HEK293 (cell line): Measurements from ENCODE around the gene PIGL.
A peak's percentile ranks its signal among the peaks of the same experiment; 100 is the strongest.

Experiments used
- CTCF ChIA-PET: fragments of 350-600 bp; formaldehyde crosslinking; extraction: SDS; loops from one replicate; lab custom pipeline; 2021; ENCODE audit warnings: antibody characterized with exemption; lab: Yijun Ruan, JAX
- POLR2A ChIA-PET: fragments of 300-600 bp; formaldehyde crosslinking; extraction: SDS; loops from one replicate; lab custom pipeline; 2020; ENCODE audit warnings: antibody characterized with exemption, inconsistent platforms; lab: Yijun Ruan, JAX
- H3K27ac ChIP-seq: fragments of 200-500 bp; sonication (Bioruptor generic); 2 replicates; pipeline ENCODE4 v1.5.1; 2014; ENCODE audit warnings: low read depth, low read length, control low read depth, inconsistent platforms; ENCODE audit errors: extremely low read depth
- H3K36me3 ChIP-seq, 2 experiments: fragments of 200-500 bp in 1 of 2; sonication (Bioruptor generic) in 1 of 2; 1 replicate in 1 of 2; 2 replicates in 1 of 2; pipeline ENCODE4 v1.5.1; 2014 to 2017; ENCODE audit warnings: inconsistent platforms in 2 of 2, low read length in 2 of 2; ENCODE audit not compliant: control insufficient read depth in 2 of 2, insufficient read depth in 1 of 2
- H3K4me1 ChIP-seq: fragments of 200-500 bp; sonication (Bioruptor generic); 2 replicates; pipeline ENCODE4 v1.5.1; 2014; ENCODE audit warnings: mild to moderate bottlenecking, low read length, inconsistent platforms; ENCODE audit not compliant: control insufficient read depth, insufficient read depth
- H3K4me3 ChIP-seq: 2 replicates; pipeline ENCODE4 v1.5.1; 2011; ENCODE audit warnings: low read depth, mild to moderate bottlenecking, control low read depth, low read length, moderate library complexity
- H3K9me3 ChIP-seq: fragments of 200-500 bp; sonication (Bioruptor generic); 2 replicates; pipeline ENCODE4 v1.5.1; 2014; ENCODE audit warnings: low read depth, low read length, inconsistent platforms; ENCODE audit not compliant: control insufficient read depth, insufficient read depth
- GLI2 ChIP-seq: fragments of 450-650 bp; formaldehyde crosslinking; IDR thresholded peaks from 2 replicates; pipeline ENCODE4; 2017; ENCODE audit warnings: missing biosample characterization, missing genetic modification characterization, low read depth, borderline replicate concordance
- MYNN ChIP-seq: fragments of 450-650 bp; formaldehyde crosslinking; IDR thresholded peaks from 2 replicates; pipeline ENCODE4 v1.5.1; 2016; ENCODE audit warnings: missing biosample characterization, missing genetic modification characterization, borderline replicate concordance
- PATZ1 ChIP-seq: fragments of 450-650 bp; formaldehyde crosslinking; IDR thresholded peaks from 2 replicates; pipeline ENCODE4 v1.5.1; 2016; ENCODE audit warnings: missing biosample characterization, missing genetic modification characterization
- SCRT1 ChIP-seq: fragments of 450-650 bp; formaldehyde crosslinking; IDR thresholded peaks from 2 replicates; pipeline ENCODE4 v1.5.1; 2016; ENCODE audit warnings: missing biosample characterization, missing genetic modification characterization, borderline replicate concordance
- SP2 ChIP-seq: fragments of 450-650 bp; formaldehyde crosslinking; IDR thresholded peaks from 2 replicates; pipeline ENCODE4 v1.5.1; 2016; ENCODE audit warnings: missing biosample characterization, missing genetic modification characterization
- ZBTB20 ChIP-seq: fragments of 450-650 bp; formaldehyde crosslinking; IDR thresholded peaks from 2 replicates; pipeline ENCODE4 v1.5.1; 2016; ENCODE audit warnings: missing biosample characterization, missing genetic modification characterization
- ZBTB48 ChIP-seq: fragments of 450-650 bp; formaldehyde crosslinking; IDR thresholded peaks from 2 replicates; pipeline ENCODE4 v1.5.1; 2016; ENCODE audit warnings: missing biosample characterization, missing genetic modification characterization
- ZEB2 ChIP-seq: fragments of 450-650 bp; formaldehyde crosslinking; IDR thresholded peaks from 2 replicates; pipeline ENCODE4 v1.5.1; 2016; ENCODE audit warnings: missing biosample characterization, missing genetic modification characterization
- ZNF174 ChIP-seq: fragments of 450-650 bp; formaldehyde crosslinking; IDR thresholded peaks from 2 replicates; pipeline ENCODE4 v1.5.0; 2017; ENCODE audit warnings: missing biosample characterization, mild to moderate bottlenecking, missing genetic modification characterization
- ZNF175 ChIP-seq: fragments of 450-650 bp; formaldehyde crosslinking; IDR thresholded peaks from 2 replicates; pipeline ENCODE4 v1.5.1; 2016; ENCODE audit warnings: missing biosample characterization, missing genetic modification characterization
- ZNF2 ChIP-seq: fragments of 450-650 bp; formaldehyde crosslinking; IDR thresholded peaks from 2 replicates; pipeline ENCODE4 v1.5.1; 2016; ENCODE audit warnings: missing biosample characterization, missing genetic modification characterization
- ZNF211 ChIP-seq: fragments of 450-650 bp; formaldehyde crosslinking; IDR thresholded peaks from 2 replicates; pipeline ENCODE4 v1.5.1; 2016; ENCODE audit warnings: low read depth, missing biosample characterization, missing genetic modification characterization
- ZNF341 ChIP-seq: fragments of 450-650 bp; formaldehyde crosslinking; IDR thresholded peaks from 2 replicates; pipeline ENCODE4; 2016; ENCODE audit warnings: low read depth, missing biosample characterization, missing genetic modification characterization
- ZNF433 ChIP-seq: fragments of 450-650 bp; formaldehyde crosslinking; IDR thresholded peaks from 2 replicates; pipeline ENCODE4 v1.5.1; 2016; ENCODE audit warnings: missing biosample characterization, missing genetic modification characterization, low read depth
- ZNF473 ChIP-seq: fragments of 450-650 bp; formaldehyde crosslinking; IDR thresholded peaks from 2 replicates; pipeline ENCODE4 v1.5.1; 2017; ENCODE audit warnings: missing biosample characterization, missing genetic modification characterization
- ZNF561 ChIP-seq: fragments of 450-650 bp; IDR thresholded peaks from 2 replicates; pipeline ENCODE4 v1.5.1; 2018; ENCODE audit warnings: missing biosample characterization, missing genetic modification characterization, borderline replicate concordance
- ZNF585B ChIP-seq: fragments of 450-650 bp; formaldehyde crosslinking; IDR thresholded peaks from 2 replicates; pipeline ENCODE4 v1.5.1; 2016; ENCODE audit warnings: missing biosample characterization, missing genetic modification characterization
- ZNF654 ChIP-seq: fragments of 450-650 bp; formaldehyde crosslinking; IDR thresholded peaks from 2 replicates; pipeline ENCODE4 v1.5.1; 2016; ENCODE audit warnings: low read depth, missing biosample characterization, missing genetic modification characterization
- ZNF777 ChIP-seq: fragments of 450-650 bp; formaldehyde crosslinking; IDR thresholded peaks from 2 replicates; pipeline ENCODE4 v1.5.1; 2017; ENCODE audit warnings: missing biosample characterization, missing genetic modification characterization, borderline replicate concordance
- ZXDB ChIP-seq: fragments of 450-650 bp; formaldehyde crosslinking; IDR thresholded peaks from 2 replicates; pipeline ENCODE4 v1.5.1; 2016; ENCODE audit warnings: missing biosample characterization, missing genetic modification characterization
- TF ChIP-seq, protein P1 (sequence below): fragments of 450-650 bp; formaldehyde crosslinking; IDR thresholded peaks from 2 replicates; pipeline ENCODE4 v1.5.1; 2017; ENCODE audit warnings: missing biosample characterization, missing genetic modification characterization
- TF ChIP-seq, protein P2 (sequence below): fragments of 450-650 bp; formaldehyde crosslinking; IDR thresholded peaks from 2 replicates; pipeline ENCODE4 v1.5.1; 2016; ENCODE audit warnings: missing biosample characterization, missing genetic modification characterization
- TF ChIP-seq, protein P3 (sequence below): fragments of 450-650 bp; formaldehyde crosslinking; IDR thresholded peaks from 2 replicates; pipeline ENCODE4 v1.5.1; 2016; ENCODE audit warnings: missing biosample characterization, missing genetic modification characterization
- TF ChIP-seq, protein P4 (sequence below): fragments of 450-650 bp; formaldehyde crosslinking; IDR thresholded peaks from 2 replicates; pipeline ENCODE4 v1.5.0; 2017; ENCODE audit warnings: missing biosample characterization, missing genetic modification characterization, borderline replicate concordance

The PIGL gene

GRCh38 chr17:16215273-16215964 lies 1.6 kb upstream of the PIGL start, which contains the start of gene NCOR1:
TSS of gene NCOR1 (minus strand) at chr17:16215534. CDS start at chr17:16194569, 20,965 bp downstream.
- Histone ChIP-seq H3K27ac (peak within 1 kb of the TSS; percentile 91), H3K36me3 (peaks cover 0 to 10% of the 10 kb centered on the region in 2 experiments; a peak in 1 of 3 replicates), H3K4me3 (peak within 1 kb of the TSS; percentile 99), H3K9me3 (no peaks in the 10 kb centered on the region), H3K4me1 (peaks cover 12% of the 10 kb centered on the region; the same call in 1 of the 2 replicates)
- ChIA-PET POLR2A (interaction anchor here (0.6 to 2.6 kb wide), 19 partner anchors 11 to 321 kb away, joined by 3 to 14 read pairs (median 3); partner anchors contain the start of genes ADORA2B, TTC19, UBB and ZSWIM7), CTCF (interaction anchor here (0.5 to 2.0 kb wide), 6 partner anchors 10 to 188 kb away, joined by 3 to 6 read pairs (median 4); no protein-coding TSS in a partner anchor)
- TF ChIP-seq SCRT1 (no peak), ZNF341 (peak; percentile 98), ZNF473 (tag by site-specific recombination) (no peak), ZBTB48 (peak; percentile 59; the same call in 1 of the 2 replicates), ZNF777 (tag by site-specific recombination) (0 out of 2 replicates have a peak, but pooled peaks have one; percentile 16), ZXDB (tag by site-specific recombination) (peak; percentile 40; the same call in 1 of the 2 replicates), ZNF2 (tag by site-specific recombination) (peak; percentile 84), ZNF174 (tag by site-specific recombination) (no peak), MYNN (tag by site-specific recombination) (peak; percentile 24; the same call in 1 of the 2 replicates), ZNF585B (tag by site-specific recombination) (0 out of 2 replicates have a peak, but pooled peaks have one; percentile 16), ZNF654 (tag by site-specific recombination) (no peak), PATZ1 (tag by site-specific recombination) (peak; percentile 38), ZNF211 (tag by site-specific recombination) (no peak), ZNF433 (tag by site-specific recombination) (no peak), SP2 (peak; percentile 69), ZNF561 (tag by site-specific recombination) (peak; percentile 95), GLI2 (tag by site-specific recombination) (no peak), ZBTB20 (tag by site-specific recombination) (peak; percentile 50), ZEB2 (tag by site-specific recombination) (peak; percentile 89), ZNF175 (tag by site-specific recombination) (no peak)
- TF ChIP-seq, protein P1, sequence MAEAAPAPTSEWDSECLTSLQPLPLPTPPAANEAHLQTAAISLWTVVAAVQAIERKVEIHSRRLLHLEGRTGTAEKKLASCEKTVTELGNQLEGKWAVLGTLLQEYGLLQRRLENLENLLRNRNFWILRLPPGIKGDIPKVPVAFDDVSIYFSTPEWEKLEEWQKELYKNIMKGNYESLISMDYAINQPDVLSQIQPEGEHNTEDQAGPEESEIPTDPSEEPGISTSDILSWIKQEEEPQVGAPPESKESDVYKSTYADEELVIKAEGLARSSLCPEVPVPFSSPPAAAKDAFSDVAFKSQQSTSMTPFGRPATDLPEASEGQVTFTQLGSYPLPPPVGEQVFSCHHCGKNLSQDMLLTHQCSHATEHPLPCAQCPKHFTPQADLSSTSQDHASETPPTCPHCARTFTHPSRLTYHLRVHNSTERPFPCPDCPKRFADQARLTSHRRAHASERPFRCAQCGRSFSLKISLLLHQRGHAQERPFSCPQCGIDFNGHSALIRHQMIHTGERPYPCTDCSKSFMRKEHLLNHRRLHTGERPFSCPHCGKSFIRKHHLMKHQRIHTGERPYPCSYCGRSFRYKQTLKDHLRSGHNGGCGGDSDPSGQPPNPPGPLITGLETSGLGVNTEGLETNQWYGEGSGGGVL = 0 out of 2 replicates have a peak, but pooled peaks have one; percentile 35
- TF ChIP-seq, protein P2, sequence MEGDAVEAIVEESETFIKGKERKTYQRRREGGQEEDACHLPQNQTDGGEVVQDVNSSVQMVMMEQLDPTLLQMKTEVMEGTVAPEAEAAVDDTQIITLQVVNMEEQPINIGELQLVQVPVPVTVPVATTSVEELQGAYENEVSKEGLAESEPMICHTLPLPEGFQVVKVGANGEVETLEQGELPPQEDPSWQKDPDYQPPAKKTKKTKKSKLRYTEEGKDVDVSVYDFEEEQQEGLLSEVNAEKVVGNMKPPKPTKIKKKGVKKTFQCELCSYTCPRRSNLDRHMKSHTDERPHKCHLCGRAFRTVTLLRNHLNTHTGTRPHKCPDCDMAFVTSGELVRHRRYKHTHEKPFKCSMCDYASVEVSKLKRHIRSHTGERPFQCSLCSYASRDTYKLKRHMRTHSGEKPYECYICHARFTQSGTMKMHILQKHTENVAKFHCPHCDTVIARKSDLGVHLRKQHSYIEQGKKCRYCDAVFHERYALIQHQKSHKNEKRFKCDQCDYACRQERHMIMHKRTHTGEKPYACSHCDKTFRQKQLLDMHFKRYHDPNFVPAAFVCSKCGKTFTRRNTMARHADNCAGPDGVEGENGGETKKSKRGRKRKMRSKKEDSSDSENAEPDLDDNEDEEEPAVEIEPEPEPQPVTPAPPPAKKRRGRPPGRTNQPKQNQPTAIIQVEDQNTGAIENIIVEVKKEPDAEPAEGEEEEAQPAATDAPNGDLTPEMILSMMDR = peak; percentile 92
- TF ChIP-seq, protein P3, sequence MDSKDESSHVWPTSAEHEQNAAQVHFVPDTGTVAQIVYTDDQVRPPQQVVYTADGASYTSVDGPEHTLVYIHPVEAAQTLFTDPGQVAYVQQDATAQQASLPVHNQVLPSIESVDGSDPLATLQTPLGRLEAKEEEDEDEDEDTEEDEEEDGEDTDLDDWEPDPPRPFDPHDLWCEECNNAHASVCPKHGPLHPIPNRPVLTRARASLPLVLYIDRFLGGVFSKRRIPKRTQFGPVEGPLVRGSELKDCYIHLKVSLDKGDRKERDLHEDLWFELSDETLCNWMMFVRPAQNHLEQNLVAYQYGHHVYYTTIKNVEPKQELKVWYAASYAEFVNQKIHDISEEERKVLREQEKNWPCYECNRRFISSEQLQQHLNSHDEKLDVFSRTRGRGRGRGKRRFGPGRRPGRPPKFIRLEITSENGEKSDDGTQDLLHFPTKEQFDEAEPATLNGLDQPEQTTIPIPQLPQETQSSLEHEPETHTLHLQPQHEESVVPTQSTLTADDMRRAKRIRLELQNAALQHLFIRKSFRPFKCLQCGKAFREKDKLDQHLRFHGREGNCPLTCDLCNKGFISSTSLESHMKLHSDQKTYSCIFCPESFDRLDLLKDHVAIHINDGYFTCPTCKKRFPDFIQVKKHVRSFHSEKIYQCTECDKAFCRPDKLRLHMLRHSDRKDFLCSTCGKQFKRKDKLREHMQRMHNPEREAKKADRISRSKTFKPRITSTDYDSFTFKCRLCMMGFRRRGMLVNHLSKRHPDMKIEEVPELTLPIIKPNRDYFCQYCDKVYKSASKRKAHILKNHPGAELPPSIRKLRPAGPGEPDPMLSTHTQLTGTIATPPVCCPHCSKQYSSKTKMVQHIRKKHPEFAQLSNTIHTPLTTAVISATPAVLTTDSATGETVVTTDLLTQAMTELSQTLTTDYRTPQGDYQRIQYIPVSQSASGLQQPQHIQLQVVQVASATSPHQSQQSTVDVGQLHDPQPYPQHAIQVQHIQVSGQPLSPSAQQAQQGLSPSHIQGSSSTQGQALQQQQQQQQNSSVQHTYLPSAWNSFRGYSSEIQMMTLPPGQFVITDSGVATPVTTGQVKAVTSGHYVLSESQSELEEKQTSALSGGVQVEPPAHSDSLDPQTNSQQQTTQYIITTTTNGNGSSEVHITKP = peak; percentile 69
- TF ChIP-seq, protein P4, sequence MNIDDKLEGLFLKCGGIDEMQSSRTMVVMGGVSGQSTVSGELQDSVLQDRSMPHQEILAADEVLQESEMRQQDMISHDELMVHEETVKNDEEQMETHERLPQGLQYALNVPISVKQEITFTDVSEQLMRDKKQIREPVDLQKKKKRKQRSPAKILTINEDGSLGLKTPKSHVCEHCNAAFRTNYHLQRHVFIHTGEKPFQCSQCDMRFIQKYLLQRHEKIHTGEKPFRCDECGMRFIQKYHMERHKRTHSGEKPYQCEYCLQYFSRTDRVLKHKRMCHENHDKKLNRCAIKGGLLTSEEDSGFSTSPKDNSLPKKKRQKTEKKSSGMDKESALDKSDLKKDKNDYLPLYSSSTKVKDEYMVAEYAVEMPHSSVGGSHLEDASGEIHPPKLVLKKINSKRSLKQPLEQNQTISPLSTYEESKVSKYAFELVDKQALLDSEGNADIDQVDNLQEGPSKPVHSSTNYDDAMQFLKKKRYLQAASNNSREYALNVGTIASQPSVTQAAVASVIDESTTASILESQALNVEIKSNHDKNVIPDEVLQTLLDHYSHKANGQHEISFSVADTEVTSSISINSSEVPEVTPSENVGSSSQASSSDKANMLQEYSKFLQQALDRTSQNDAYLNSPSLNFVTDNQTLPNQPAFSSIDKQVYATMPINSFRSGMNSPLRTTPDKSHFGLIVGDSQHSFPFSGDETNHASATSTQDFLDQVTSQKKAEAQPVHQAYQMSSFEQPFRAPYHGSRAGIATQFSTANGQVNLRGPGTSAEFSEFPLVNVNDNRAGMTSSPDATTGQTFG (tag by site-specific recombination) = no peak
